NCI-H446 treated with DMSO at 0.1 percent for 48 hours (cell line): ENCODE measurements around the gene IFT20.

ENCODE experiments used
- DNase-seq: peaks from one replicate; lab custom pipeline; 2025; lab: John Stamatoyannopoulos, UW

Gene IFT20

GRCh38 chr17:28335201-28335958 lies at the start of gene IFT20, which contains the start of gene TNFAIP1:
IFT20 (minus strand) TSS chr17:28335472; CDS start chr17:28331985, 3,487 bp downstream.
TNFAIP1 (plus strand) TSS chr17:28335761; CDS start chr17:28339522, 3,761 bp downstream.
- peak; percentile 99 for DNase-seq

- no peak for DNase-seq
Observed at GRCh38 chr17:28385037-28385400, 49.7 kb upstream of the IFT20 start.

- no peak for DNase-seq
Observed at GRCh38 chr17:28384281-28385036, 49.2 kb upstream of the IFT20 start.

- DNase-seq, result no peak
Observed at GRCh38 chr17:28381141-28381825, 46.0 kb upstream of the IFT20 start.

GRCh38 chr17:28379814-28380801 lies 44.8 kb upstream of the IFT20 start:
- no peak for DNase-seq

GRCh38 chr17:28372945-28373274 lies 37.6 kb upstream of the IFT20 start:
- no peak for DNase-seq

- no peak for DNase-seq
Observed at GRCh38 chr17:28372203-28372944, 37.1 kb upstream of the IFT20 start.

GRCh38 chr17:28371245-28372202 lies 36.3 kb upstream of the IFT20 start, which contains the start of gene SARM1:
SARM1 (plus strand) TSS chr17:28371694; CDS start chr17:28372033, 339 bp downstream.
- peak; percentile 86 for DNase-seq

GRCh38 chr17:28370744-28371103 lies 35.5 kb upstream of the IFT20 start:
- DNase-seq, result no peak

GRCh38 chr17:28370035-28370743 lies 34.9 kb upstream of the IFT20 start, which contains the start of gene VTN:
VTN (minus strand) TSS chr17:28370307; CDS start chr17:28370203, 104 bp downstream.
- no peak for DNase-seq

GRCh38 chr17:28369684-28370034 lies 34.4 kb upstream of the IFT20 start:
- DNase-seq, result no peak

GRCh38 chr17:28368915-28369683 lies 33.8 kb upstream of the IFT20 start:
- DNase-seq, result no peak

- DNase-seq, result no peak
Observed at GRCh38 chr17:28368306-28368831, 33.1 kb upstream of the IFT20 start.

GRCh38 chr17:28367641-28368305 lies 32.5 kb upstream of the IFT20 start:
- no peak for DNase-seq

- no peak for DNase-seq
Observed at GRCh38 chr17:28366605-28367004, 31.3 kb upstream of the IFT20 start.

- DNase-seq, result no peak
Observed at GRCh38 chr17:28365487-28365886, 30.2 kb upstream of the IFT20 start.

- no peak for DNase-seq
Observed at GRCh38 chr17:28364665-28365363, 29.5 kb upstream of the IFT20 start, which contains the start of gene SEBOX. SEBOX (minus strand) TSS chr17:28365199; CDS start chr17:28365151, 48 bp downstream.
